ENCODE data around the gene HLA-DMA. TPM values are rescaled to one million over a fixed set of nuclear protein-coding genes. Genes with fewer than 3 reads are reported as not detected.

The HLA-DMA gene
- total and polyA plus RNA-seq, 9 of the 15 experiments (the other 6 are each of a cell fraction or from before 2014, with no cell fraction given) = 0.13 to 0.83 (median 0.51) TPM

DNA sequence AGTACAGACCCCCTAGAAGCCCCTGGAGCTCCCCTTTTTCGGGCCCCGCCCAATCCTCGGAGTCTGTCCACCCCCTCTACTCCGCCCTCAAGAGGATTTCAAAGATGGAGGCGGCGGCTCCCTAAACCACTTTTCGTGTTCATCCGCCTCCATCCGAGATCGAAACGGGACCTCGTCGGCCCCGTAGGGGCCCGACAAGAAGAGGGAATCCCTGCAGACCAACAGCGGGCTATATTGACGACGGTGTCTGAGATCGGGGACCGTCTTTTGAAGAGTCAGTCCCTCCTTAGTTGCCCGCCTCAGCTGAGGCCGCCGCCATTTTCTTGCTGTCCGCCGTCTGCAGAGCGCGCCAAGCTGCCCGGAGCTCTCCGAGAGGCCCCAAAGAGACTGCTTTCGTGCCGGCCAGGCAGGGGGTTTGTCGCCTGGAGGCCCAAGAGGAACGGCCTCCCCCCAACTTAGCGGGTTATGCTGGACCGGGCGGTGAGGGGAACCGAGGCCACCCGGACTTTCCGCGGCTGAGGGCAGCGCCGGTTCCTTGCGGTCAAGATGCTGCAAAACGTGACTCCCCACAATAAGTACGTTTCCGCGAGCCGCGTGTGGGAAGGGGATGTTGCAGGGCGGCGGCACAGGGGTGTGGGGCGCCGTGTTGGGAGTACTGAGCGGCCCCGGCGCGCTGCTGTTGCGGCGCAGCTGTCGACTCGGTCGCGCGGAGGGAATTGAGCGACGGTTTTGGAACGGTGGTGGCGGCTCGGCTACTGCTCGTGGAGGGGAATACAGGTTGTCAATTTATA is 19.7 kb upstream of the HLA-DMA start (continued):
- TF ChIP-seq ZNF445 (CRISPR knock-in tag; IDR thresholded peaks at IDR 0.05; ENCODE audit: low read depth) (no peak), SRSF7 (optimal IDR thresholded peaks at IDR 0.05; ENCODE audit: low read depth, low read length) (no peak), MED1 (CRISPR knock-in tag; IDR thresholded peaks at IDR 0.05; ENCODE audit: borderline replicate concordance) (no peak), HDAC3 (IDR thresholded peaks at IDR 0.05; ENCODE audit: borderline replicate concordance, partially characterized antibody) (no peak), SIX5 (IDR thresholded peaks at IDR 0.05; ENCODE audit: borderline replicate concordance in 1 of 2, insufficient read depth in 1 of 2, low read depth in 1 of 2, low read length in 2 of 2) (no peak), ZNF232 (CRISPR knock-in tag; IDR thresholded peaks at IDR 0.05) (no peak), RBM22 (IDR thresholded peaks at IDR 0.05; ENCODE audit: low read depth, low read length, poor library complexity, severe bottlenecking) (peak; percentile 99), ZNF717 (CRISPR knock-in tag; IDR thresholded peaks at IDR 0.05) (no peak), TAF1 (IDR thresholded peaks at IDR 0.05; ENCODE audit: control insufficient read depth, extremely low read depth, insufficient read depth, low read length, severe bottlenecking) (no peak), ZNF124 (CRISPR knock-in tag; IDR thresholded peaks at IDR 0.05) (no peak; the same call in 1 of the 2 replicates), STAT5A (IDR thresholded peaks at IDR 0.05; ENCODE audit: borderline replicate concordance, low read length) (no peak), ZNF707 (CRISPR knock-in tag; conservative IDR thresholded peaks at IDR 0.05) (no peak; the same call in 1 of the 2 replicates), PPARD (CRISPR knock-in tag; IDR thresholded peaks at IDR 0.05) (no peak)
- TF ChIP-seq, protein P1, sequence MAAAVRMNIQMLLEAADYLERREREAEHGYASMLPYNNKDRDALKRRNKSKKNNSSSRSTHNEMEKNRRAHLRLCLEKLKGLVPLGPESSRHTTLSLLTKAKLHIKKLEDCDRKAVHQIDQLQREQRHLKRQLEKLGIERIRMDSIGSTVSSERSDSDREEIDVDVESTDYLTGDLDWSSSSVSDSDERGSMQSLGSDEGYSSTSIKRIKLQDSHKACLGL (CRISPR knock-in tag; IDR thresholded peaks at IDR 0.05; ENCODE audit: borderline replicate concordance, poor library complexity, severe bottlenecking) = no peak
- TF ChIP-seq, protein P2, sequence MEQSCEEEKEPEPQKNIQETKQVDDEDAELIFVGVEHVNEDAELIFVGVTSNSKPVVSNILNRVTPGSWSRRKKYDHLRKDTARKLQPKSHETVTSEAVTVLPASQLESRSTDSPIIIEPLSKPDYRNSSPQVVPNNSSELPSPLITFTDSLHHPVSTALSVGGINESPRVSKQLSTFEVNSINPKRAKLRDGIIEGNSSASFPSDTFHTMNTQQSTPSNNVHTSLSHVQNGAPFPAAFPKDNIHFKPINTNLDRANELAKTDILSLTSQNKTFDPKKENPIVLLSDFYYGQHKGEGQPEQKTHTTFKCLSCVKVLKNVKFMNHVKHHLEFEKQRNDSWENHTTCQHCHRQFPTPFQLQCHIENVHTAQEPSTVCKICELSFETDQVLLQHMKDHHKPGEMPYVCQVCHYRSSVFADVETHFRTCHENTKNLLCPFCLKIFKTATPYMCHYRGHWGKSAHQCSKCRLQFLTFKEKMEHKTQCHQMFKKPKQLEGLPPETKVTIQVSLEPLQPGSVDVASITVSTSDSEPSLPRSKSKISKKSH (CRISPR knock-in tag; IDR thresholded peaks at IDR 0.05) = no peak
- TF ChIP-seq, protein P3, sequence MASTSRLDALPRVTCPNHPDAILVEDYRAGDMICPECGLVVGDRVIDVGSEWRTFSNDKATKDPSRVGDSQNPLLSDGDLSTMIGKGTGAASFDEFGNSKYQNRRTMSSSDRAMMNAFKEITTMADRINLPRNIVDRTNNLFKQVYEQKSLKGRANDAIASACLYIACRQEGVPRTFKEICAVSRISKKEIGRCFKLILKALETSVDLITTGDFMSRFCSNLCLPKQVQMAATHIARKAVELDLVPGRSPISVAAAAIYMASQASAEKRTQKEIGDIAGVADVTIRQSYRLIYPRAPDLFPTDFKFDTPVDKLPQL (IDR thresholded peaks at IDR 0.05; ENCODE audit: extremely low read depth, insufficient read length) = no peak
- TF ChIP-seq, protein P4, sequence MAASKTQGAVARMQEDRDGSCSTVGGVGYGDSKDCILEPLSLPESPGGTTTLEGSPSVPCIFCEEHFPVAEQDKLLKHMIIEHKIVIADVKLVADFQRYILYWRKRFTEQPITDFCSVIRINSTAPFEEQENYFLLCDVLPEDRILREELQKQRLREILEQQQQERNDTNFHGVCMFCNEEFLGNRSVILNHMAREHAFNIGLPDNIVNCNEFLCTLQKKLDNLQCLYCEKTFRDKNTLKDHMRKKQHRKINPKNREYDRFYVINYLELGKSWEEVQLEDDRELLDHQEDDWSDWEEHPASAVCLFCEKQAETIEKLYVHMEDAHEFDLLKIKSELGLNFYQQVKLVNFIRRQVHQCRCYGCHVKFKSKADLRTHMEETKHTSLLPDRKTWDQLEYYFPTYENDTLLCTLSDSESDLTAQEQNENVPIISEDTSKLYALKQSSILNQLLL (CRISPR knock-in tag; IDR thresholded peaks at IDR 0.05; ENCODE audit: borderline replicate concordance) = no peak
- TF ChIP-seq, protein P5, sequence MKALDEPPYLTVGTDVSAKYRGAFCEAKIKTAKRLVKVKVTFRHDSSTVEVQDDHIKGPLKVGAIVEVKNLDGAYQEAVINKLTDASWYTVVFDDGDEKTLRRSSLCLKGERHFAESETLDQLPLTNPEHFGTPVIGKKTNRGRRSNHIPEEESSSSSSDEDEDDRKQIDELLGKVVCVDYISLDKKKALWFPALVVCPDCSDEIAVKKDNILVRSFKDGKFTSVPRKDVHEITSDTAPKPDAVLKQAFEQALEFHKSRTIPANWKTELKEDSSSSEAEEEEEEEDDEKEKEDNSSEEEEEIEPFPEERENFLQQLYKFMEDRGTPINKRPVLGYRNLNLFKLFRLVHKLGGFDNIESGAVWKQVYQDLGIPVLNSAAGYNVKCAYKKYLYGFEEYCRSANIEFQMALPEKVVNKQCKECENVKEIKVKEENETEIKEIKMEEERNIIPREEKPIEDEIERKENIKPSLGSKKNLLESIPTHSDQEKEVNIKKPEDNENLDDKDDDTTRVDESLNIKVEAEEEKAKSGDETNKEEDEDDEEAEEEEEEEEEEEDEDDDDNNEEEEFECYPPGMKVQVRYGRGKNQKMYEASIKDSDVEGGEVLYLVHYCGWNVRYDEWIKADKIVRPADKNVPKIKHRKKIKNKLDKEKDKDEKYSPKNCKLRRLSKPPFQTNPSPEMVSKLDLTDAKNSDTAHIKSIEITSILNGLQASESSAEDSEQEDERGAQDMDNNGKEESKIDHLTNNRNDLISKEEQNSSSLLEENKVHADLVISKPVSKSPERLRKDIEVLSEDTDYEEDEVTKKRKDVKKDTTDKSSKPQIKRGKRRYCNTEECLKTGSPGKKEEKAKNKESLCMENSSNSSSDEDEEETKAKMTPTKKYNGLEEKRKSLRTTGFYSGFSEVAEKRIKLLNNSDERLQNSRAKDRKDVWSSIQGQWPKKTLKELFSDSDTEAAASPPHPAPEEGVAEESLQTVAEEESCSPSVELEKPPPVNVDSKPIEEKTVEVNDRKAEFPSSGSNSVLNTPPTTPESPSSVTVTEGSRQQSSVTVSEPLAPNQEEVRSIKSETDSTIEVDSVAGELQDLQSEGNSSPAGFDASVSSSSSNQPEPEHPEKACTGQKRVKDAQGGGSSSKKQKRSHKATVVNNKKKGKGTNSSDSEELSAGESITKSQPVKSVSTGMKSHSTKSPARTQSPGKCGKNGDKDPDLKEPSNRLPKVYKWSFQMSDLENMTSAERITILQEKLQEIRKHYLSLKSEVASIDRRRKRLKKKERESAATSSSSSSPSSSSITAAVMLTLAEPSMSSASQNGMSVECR (CRISPR knock-in tag; IDR thresholded peaks at IDR 0.05) = peak; percentile 93

Data from K562 (cell line).